ENCODE measurements around the gene PRPS1L1.

- peak; percentile 80 for TF ChIP-seq CTCF (conservative IDR thresholded peaks at IDR 0.05; ENCODE audit: low read depth, low read length)
- TF ChIP-seq EZH2 (IDR thresholded peaks at IDR 0.05; ENCODE audit: low read length, unreplicated experiment), result no peak
- TF ChIP-seq EZH2phosphoT487 (IDR thresholded peaks at IDR 0.05; ENCODE audit: borderline replicate concordance, low read length), result no peak
These were observed 36.7 kb upstream of the PRPS1L1 start for GRCh38 chr7:18064242-18064838.

Data from PC-3 (cell line).